Measurements from ENCODE around the gene CMPK2.
"Not testable (repeated sequence)": the region's sequence is repeated elsewhere in the genome, so short reads cannot be mapped to it uniquely, and the experiment has no call there.

Gene CMPK2

DNA sequence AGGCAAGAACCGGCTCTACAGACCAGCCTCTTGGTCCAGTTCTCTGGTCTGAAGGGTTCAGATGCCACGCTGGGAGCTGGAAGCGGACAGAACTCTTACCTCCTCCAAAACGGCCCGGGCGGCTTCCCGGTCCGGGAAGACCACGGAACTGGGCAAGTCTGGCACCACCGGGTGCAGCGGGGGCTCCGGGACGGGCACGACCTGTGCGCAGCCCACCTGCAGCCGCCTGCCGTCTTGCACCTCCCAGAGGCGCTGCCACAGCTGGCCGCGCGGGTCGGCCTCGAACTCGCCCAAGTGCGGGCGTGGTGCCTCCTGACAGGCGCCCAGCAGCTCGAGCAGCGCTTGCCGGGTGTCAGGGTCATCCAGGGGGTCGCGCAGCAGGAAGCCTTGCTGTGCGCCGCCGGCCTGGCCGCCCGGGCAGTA, 773 bp downstream of the CMPK2 start:
- no peaks in the 10 kb centered on the region for H3K27me3 Mint-ChIP-seq
- H3K4me3 Mint-ChIP-seq: peak overlapping the region; percentile 51
- peaks cover 4% of the 10 kb centered on the region for H3K9me3 Mint-ChIP-seq
- H3K36me3 Mint-ChIP-seq (ENCODE audit: low read depth): peaks cover 25% of the 10 kb centered on the region
- peaks cover 27% of the 10 kb centered on the region for H3K4me1 Mint-ChIP-seq (ENCODE audit: low read depth)
- peak overlapping the region; percentile 61 for H3K27ac Mint-ChIP-seq

DNA sequence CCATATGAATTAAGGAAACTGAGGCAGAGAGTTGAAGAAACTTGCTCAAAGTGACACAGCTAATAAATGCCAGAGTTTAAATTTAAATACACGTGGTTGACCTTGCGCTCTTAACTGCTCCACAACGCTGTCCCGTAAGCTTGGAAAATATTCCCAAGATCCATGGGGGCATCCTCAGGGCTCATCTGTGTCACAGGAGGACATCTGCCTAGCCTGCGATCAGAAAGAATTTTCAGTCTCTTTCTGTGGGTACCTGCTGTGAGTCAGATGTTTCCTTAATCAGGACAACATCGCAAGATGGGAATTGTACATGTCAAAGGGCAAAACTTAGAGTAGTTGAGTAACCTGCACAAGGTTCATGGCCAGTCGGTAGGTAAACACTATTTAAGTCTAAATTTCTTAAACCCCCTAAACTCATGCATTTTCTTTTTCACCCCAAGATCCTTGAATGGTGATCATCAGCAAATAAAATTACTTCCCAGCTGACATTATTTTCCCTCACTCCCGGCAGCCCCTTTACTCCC, 1.4 kb downstream of the CMPK2 start:
- H3K27ac Mint-ChIP-seq: peak overlapping the region; percentile 34
- H3K4me3 Mint-ChIP-seq: peak overlapping the region; percentile 51
- no peaks in the 10 kb centered on the region for H3K27me3 Mint-ChIP-seq
- peaks cover 31% of the 10 kb centered on the region for H3K36me3 Mint-ChIP-seq (ENCODE audit: low read depth)
- H3K4me1 Mint-ChIP-seq (ENCODE audit: low read depth): peaks cover 27% of the 10 kb centered on the region
- H3K9me3 Mint-ChIP-seq: peaks cover 4% of the 10 kb centered on the region

DNA sequence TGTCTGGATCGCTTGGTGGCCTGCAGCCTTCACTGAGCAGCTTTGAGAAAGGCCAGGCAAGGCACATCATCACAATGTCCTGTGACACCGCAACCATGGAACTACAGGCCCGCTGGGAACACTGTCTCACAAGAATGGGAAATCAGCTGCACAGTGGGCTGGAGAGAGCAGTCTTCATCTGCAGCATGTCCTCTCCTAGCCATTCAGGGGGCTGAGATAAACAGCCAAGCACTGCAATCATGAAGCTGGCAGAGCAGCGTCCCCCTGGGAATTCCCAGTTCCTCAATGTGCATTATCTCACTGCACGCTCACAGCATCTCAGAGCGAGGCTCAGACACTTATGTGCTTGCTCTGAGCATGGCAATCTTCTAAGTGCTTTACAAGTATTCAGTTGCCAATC, 1.9 kb downstream of the CMPK2 start:
- H3K27me3 Mint-ChIP-seq: no peaks in the 10 kb centered on the region
- peaks cover 7% of the 10 kb centered on the region for H3K9me3 Mint-ChIP-seq
- H3K4me1 Mint-ChIP-seq (ENCODE audit: low read depth): peaks cover 27% of the 10 kb centered on the region
- no peak overlapping the region for H3K4me3 Mint-ChIP-seq
- H3K27ac Mint-ChIP-seq: no peak overlapping the region
- peaks cover 36% of the 10 kb centered on the region for H3K36me3 Mint-ChIP-seq (ENCODE audit: low read depth)

DNA sequence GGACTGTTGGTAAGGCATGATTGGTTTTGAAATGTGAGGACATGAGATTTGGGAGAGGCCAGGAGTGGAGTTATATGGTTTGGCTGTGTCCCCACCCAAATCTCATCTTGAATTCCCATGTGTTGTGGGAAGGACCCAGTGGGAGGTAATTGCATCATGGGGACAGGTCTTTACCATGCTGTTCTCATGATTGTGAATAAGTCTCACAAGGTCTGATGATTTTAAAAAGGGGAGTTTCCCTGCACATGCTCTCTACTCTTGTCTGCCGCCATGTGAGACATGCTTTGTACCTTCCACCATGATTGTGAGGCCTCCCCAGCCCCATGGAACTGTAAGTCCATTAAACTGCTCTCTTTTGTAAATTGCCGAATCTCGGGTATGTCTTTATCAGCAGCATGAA, 5.4 kb downstream of the CMPK2 start:
- H3K4me1 Mint-ChIP-seq (ENCODE audit: low read depth): peaks cover 16% of the 10 kb centered on the region

DNA sequence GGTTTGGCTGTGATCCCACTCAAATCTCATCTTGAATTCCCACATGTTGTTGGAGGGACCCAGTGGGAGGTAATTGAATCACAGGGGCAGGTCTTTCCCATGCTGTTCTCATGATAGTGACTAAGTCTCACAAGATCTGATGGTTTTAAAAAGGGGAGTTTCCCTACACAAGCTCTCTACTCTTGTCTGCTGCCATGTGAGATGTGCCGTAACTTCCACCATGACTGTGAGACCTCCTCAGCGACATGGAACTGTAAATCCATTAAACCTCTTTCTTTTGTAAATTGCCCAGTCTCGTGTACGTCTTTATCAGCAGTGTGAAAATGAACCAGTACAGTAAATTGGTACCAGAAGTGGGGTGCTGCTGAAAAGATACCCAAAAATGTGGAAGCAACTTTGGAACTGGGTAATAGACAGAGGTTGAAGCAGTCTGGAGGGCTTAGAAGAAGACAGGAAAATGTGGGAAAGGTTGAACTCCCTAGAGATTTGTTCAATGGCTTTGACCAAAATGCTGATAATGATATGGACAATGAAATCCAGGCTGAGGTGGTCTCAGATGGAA, 7.2 kb downstream of the CMPK2 start:
- not testable (repeated sequence) for H3K4me1 Mint-ChIP-seq (ENCODE audit: low read depth); H3K27ac Mint-ChIP-seq; H3K27me3 Mint-ChIP-seq; H3K4me3 Mint-ChIP-seq
- Mint-ChIP-seq H3K9me3 (peaks cover 18% of the 10 kb centered on the region), H3K36me3 (ENCODE audit: low read depth) (peaks cover 70% of the 10 kb centered on the region)

More for the DNA sequence above, 5.4 kb downstream of the CMPK2 start:
- no peaks in the 10 kb centered on the region for H3K27me3 Mint-ChIP-seq
- no peak overlapping the region for H3K27ac Mint-ChIP-seq
- H3K4me3 Mint-ChIP-seq: no peak overlapping the region
- peaks cover 18% of the 10 kb centered on the region for H3K9me3 Mint-ChIP-seq
- peaks cover 58% of the 10 kb centered on the region for H3K36me3 Mint-ChIP-seq (ENCODE audit: low read depth)

DNA sequence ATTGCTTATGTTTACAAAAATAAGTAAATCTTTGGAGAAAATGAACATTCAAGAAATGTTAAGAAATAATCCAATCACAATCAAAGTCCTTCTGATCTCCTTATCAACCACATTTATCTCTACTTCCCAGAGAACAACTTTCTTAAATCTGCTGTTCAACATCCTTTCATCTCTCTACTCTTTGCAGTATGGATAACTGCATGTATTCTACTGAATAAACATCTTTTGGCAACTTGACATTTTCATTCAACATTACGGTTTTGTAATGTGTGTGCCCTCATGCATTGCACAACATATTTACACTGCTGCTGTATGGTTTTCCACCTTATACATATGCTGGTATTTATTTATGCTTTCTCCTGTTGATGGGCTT, 9.2 kb downstream of the CMPK2 start:
- no peak overlapping the region for H3K27ac Mint-ChIP-seq
- H3K4me1 Mint-ChIP-seq (ENCODE audit: low read depth): peaks cover 3% of the 10 kb centered on the region
- peaks cover 18% of the 10 kb centered on the region for H3K9me3 Mint-ChIP-seq
- peaks cover 74% of the 10 kb centered on the region for H3K36me3 Mint-ChIP-seq (ENCODE audit: low read depth)
- H3K4me3 Mint-ChIP-seq: no peak overlapping the region
- H3K27me3 Mint-ChIP-seq: no peaks in the 10 kb centered on the region

DNA sequence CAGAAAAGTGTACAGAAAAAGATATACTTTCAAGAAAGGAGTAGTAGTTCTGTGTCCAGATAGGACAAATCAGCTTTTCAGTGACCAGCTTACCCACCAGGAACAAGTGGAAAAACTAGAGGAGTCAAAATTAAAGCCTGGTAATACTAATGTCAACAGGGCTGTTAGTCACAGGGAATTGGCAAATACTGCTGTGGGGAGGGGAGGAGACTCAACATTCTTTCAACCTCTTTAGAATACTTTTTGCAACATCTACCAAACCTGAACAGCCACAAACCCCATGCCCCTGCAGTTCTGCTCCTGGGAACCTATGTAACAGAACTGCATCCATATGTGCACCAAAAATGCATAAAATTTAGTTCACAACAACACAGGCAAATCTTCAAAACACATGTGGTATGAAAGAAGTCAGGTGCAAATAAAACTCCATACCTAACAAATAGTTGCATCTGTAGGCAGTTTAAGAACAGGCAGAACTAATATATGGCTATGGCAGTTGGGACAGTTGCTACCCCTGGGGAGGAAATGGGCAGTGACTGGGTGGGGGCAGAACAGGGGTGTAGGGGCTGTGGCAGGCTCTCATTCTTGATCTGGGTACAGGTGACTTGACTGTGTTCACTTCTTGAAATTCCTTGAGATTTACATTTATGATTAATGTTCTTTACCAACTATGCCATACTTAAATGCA, 9.7 kb downstream of the CMPK2 start:
- H3K4me3 Mint-ChIP-seq: no peak overlapping the region
- peaks cover 73% of the 10 kb centered on the region for H3K36me3 Mint-ChIP-seq (ENCODE audit: low read depth)
- H3K27me3 Mint-ChIP-seq: no peaks in the 10 kb centered on the region
- no peak overlapping the region for H3K27ac Mint-ChIP-seq
- H3K4me1 Mint-ChIP-seq (ENCODE audit: low read depth): peaks cover 3% of the 10 kb centered on the region
- H3K9me3 Mint-ChIP-seq: peaks cover 18% of the 10 kb centered on the region

DNA sequence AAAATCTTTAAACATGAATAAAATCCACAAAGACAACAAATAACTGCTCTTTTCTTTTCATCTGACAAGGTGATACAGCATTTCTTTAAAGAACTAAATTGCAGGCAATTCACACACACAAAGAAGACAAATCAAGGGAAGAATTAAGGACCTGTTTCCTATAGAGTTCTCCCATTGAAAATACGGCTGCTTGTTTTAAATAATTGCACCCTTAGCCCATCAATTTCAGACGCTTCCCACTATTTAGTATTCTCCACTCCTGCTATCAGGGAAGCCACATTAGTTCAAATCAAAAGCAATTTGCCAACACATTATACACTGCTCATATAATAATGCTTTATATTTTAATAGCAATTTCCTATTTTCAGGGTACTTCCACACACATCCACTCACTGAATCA, 11.3 kb downstream of the CMPK2 start:
- Mint-ChIP-seq H3K4me1 (ENCODE audit: low read depth) (peaks cover 3% of the 10 kb centered on the region), H3K27ac (no peak overlapping the region), H3K27me3 (no peaks in the 10 kb centered on the region), H3K36me3 (ENCODE audit: low read depth) (peaks cover 73% of the 10 kb centered on the region), H3K9me3 (peaks cover 14% of the 10 kb centered on the region), H3K4me3 (no peak overlapping the region)

DNA sequence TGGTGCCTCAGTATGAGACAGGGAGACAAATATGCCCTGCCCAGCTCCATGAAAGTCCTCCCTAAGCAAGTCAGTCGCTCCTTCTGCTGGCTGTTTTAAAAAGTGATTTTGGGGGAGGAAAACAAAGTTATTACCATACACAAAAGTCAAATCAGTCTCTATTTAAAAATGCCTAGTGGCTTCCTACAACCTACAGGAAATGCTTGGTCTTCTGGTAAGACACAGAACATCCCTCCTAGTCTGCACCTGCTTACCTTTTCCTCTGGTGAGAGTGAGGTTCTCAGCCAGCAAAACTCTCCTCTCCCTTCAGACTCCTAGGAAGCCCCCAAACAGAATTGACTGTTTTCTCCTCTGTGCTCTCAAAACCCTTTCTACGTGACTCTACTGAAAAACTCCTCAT, 13.5 kb downstream of the CMPK2 start:
- H3K36me3 Mint-ChIP-seq (ENCODE audit: low read depth): peaks cover 73% of the 10 kb centered on the region
- H3K9me3 Mint-ChIP-seq: peaks cover 15% of the 10 kb centered on the region

DNA sequence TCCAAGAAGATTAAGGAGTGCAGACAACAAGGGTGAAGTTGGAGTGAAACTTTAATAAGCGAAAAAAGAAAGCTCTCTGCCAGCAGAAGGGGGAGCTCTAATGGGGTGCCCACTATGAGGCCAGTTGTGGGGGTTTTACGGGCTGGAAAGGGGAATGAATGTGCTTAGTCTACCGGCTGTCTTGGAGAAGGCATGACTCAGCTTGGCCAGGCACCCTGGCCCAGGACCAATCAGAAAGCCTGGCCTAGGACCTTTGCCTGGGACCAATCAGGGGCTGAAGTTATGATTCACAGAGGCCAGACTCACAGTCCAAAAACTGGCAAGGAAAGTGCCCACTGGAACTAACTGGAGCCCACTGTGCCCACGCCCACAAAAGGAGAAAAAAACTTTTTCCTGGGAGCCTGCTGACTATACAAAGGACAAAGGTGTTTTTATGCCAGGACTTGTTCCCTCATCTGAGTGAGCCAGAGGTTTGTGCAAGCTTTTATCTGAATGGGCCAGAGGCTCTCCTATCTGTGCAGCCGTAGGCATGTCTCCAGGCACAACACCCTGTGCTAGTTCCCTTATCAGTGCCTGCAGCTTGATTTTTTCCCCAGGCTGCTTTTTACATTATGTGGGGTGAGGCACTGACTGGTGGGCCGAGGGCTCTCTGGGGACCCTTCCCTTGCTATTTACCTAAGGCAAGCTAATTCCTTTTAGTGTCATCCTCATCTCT, 18.6 kb downstream of the CMPK2 start:
- Mint-ChIP-seq H3K27ac (no peak overlapping the region), H3K9me3 (peaks cover 38% of the 10 kb centered on the region)

More for the DNA sequence above, 13.5 kb downstream of the CMPK2 start:
- no peaks in the 10 kb centered on the region for H3K27me3 Mint-ChIP-seq
- H3K4me1 Mint-ChIP-seq (ENCODE audit: low read depth): no peaks in the 10 kb centered on the region
- no peak overlapping the region for H3K4me3 Mint-ChIP-seq
- no peak overlapping the region for H3K27ac Mint-ChIP-seq

DNA sequence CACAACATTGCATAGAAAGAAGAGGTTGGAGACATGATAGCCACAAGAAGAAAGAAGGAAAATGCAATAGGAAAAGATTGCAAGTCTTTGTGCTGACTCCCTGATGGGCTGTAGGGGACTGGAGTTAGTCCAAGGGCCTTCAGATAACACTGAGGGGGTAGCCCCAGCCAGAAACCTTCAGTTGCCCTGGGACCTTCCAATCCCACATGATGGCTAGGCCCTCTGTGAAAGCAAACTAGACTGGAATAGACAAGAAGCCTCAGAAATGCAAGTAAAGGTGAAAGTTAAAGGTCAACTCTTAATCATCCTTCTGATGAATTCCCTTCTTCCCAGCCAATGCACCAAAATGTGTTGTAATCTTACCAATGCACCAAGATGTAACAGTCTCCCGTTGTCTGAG, 19.2 kb downstream of the CMPK2 start:
- no peak overlapping the region for H3K27ac Mint-ChIP-seq
- H3K4me1 Mint-ChIP-seq (ENCODE audit: low read depth): peaks cover 8% of the 10 kb centered on the region
- no peak overlapping the region for H3K4me3 Mint-ChIP-seq
- no peaks in the 10 kb centered on the region for H3K27me3 Mint-ChIP-seq
- H3K36me3 Mint-ChIP-seq (ENCODE audit: low read depth): peaks cover 75% of the 10 kb centered on the region
- peaks cover 38% of the 10 kb centered on the region for H3K9me3 Mint-ChIP-seq

More for the DNA sequence above, 18.6 kb downstream of the CMPK2 start:
- Mint-ChIP-seq H3K4me3 (no peak overlapping the region), H3K4me1 (ENCODE audit: low read depth) (peaks cover 8% of the 10 kb centered on the region), H3K27me3 (no peaks in the 10 kb centered on the region), H3K36me3 (ENCODE audit: low read depth) (peaks cover 74% of the 10 kb centered on the region)

DNA sequence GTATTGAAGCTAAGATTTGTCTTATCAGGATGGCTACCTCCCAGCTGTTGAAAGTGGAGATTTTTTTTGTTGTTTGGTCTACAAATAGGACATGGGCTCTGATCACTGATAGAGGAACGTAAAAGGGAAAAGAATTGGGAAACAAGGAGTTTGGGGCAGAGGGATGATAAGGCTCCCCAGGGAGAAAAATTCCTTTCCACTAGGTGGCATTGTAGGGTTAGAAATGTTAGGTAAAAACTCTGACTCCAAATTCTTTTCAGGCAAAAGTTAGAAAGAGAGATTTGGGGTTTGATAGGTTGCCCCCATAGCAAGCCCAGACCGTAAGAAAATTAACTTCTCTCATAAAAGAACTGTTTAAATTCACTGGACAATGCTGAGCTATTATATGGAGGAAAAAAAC, 19.8 kb downstream of the CMPK2 start:
- no peak overlapping the region for H3K27ac Mint-ChIP-seq
- no peaks in the 10 kb centered on the region for H3K27me3 Mint-ChIP-seq
- H3K9me3 Mint-ChIP-seq: peaks cover 43% of the 10 kb centered on the region
- H3K4me1 Mint-ChIP-seq (ENCODE audit: low read depth): peaks cover 8% of the 10 kb centered on the region
- no peak overlapping the region for H3K4me3 Mint-ChIP-seq
- H3K36me3 Mint-ChIP-seq (ENCODE audit: low read depth): peaks cover 76% of the 10 kb centered on the region

DNA sequence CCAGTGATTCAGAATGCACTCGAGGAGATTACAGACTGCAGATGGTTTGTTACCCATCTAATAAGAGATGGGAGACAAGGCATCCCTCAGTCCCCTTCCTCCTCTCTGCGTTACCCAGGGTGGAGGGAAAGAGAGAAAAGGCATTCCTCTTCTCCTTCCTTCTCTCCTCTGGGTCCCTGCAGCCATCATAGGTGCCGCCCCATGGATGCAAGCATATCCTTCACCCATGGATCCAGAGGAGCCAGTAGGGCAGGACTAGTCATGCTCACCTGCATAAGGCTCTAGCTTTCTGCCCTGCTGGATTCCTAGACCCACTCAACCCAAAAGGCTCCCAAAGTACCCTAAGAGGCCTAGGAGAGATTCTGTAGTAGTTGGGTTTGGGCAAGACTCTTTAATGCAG, 20.4 kb downstream of the CMPK2 start:
- Mint-ChIP-seq H3K27me3 (no peaks in the 10 kb centered on the region), H3K9me3 (peaks cover 48% of the 10 kb centered on the region), H3K36me3 (ENCODE audit: low read depth) (peaks cover 75% of the 10 kb centered on the region)

DNA sequence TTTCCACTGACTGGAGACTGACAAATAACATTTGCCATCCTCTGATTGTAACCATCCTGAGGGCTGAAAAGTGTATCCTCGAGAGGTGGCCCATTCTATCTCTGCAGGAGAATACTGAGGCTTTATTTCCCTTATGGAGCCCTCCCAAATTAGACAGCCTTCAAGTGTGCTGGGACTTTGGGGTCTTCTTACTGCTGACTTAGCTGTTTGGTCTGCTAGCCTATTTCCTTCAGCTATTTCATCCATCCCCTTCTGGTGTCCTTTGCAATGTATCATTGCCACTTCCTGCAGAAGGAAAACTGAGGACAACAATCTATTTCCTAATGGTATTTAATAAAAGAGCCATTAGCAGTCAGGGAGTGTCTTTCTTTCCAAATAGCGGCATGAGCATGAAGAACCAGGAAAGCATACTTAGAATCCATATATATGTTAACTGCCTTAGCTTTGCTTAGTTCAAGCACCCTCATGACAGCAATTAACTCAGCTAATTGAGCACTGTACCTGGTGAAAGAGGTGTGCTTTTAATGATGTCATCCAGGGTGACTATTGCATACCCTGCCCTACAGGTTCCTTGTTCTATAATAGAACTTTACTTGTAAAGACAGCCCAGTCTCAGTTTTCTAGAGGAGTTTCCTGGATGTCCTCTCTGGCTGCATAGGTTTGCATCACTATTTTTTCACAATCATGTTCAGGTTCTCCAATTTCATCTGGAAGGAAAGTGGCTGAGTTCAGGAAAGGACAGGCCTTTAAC, 24.0 kb downstream of the CMPK2 start:
- Mint-ChIP-seq H3K36me3 (ENCODE audit: low read depth) (peaks cover 60% of the 10 kb centered on the region), H3K9me3 (peaks cover 38% of the 10 kb centered on the region), H3K4me1 (ENCODE audit: low read depth) (peaks cover 6% of the 10 kb centered on the region), H3K27ac (no peak overlapping the region), H3K4me3 (no peak overlapping the region), H3K27me3 (no peaks in the 10 kb centered on the region)

More for the DNA sequence above, 20.4 kb downstream of the CMPK2 start:
- H3K4me3 Mint-ChIP-seq: no peak overlapping the region
- peaks cover 8% of the 10 kb centered on the region for H3K4me1 Mint-ChIP-seq (ENCODE audit: low read depth)
- H3K27ac Mint-ChIP-seq: no peak overlapping the region
